ENCODE data around the gene PTGFRN.

- no peak for TF ChIP-seq CTCF (IDR thresholded peaks at IDR 0.05)
- no peak for TF ChIP-seq ZNF219 (CRISPR knock-in tag; IDR thresholded peaks at IDR 0.05; ENCODE audit: borderline replicate concordance)
- no peak for TF ChIP-seq USF2 (CRISPR knock-in tag; IDR thresholded peaks at IDR 0.05)
- TF ChIP-seq MAX (CRISPR knock-in tag; IDR thresholded peaks at IDR 0.05): no peak
- TF ChIP-seq RELA (CRISPR knock-in tag; IDR thresholded peaks at IDR 0.05; ENCODE audit: borderline replicate concordance): no peak
- no peak for TF ChIP-seq MXD4 (CRISPR knock-in tag; IDR thresholded peaks at IDR 0.05; ENCODE audit: borderline replicate concordance)
- no peak for TF ChIP-seq NR1H2 (CRISPR knock-in tag; IDR thresholded peaks at IDR 0.05)
- TF ChIP-seq ZBTB21 (CRISPR knock-in tag; IDR thresholded peaks at IDR 0.05; ENCODE audit: borderline replicate concordance): no peak
- TF ChIP-seq ATF6 (CRISPR knock-in tag; IDR thresholded peaks at IDR 0.05): no peak
Observed at GRCh38 chr1:116951200-116951935, 41.7 kb downstream of the PTGFRN start.

All from WTC11 (cell line).